HCT116 (cell line): Measurements from ENCODE around the gene POLR3H.

Source experiments
- EGR1 ChIP-seq: IDR thresholded peaks from 2 replicates; pipeline ENCODE4 v1.6.1; 2012; ENCODE audit warnings: low read depth
- MAX ChIP-seq: IDR thresholded peaks from 2 replicates; pipeline ENCODE4 v1.6.1; 2012
- POLR2A ChIP-seq: IDR thresholded peaks from 2 replicates; pipeline ENCODE4 v1.7.0; 2011; ENCODE audit warnings: borderline replicate concordance; ENCODE audit not compliant: insufficient read depth, insufficient read length; ENCODE audit errors: extremely low read depth
- POLR2AphosphoS5 ChIP-seq: IDR thresholded peaks from 2 replicates; pipeline ENCODE4 v1.6.1; 2011; ENCODE audit warnings: mild to moderate bottlenecking, low read depth, low read length, moderate library complexity
- ZBTB33 ChIP-seq: IDR thresholded peaks from 2 replicates; pipeline ENCODE4 v1.6.1; 2011; ENCODE audit warnings: mild to moderate bottlenecking, low read length, moderate library complexity; ENCODE audit not compliant: insufficient replicate concordance; ENCODE audit errors: extremely low read depth
- ZFX ChIP-seq: fragments of 450-650 bp; IDR thresholded peaks from 2 replicates; pipeline ENCODE4 v1.6.1; 2017
- TF ChIP-seq, protein P1 (sequence below), 3 experiments: fragments of 200-600 bp in 1 of 3; sonication (generic) in 1 of 3; IDR thresholded peaks in 2 of 3; conservative IDR thresholded peaks in 1 of 3; 2 replicates each; pipeline ENCODE4 v1.5.1; 2012 to 2017; ENCODE audit warnings: low read depth in 2 of 3, low read length in 2 of 3, antibody characterized with exemption in 1 of 3, borderline replicate concordance in 1 of 3, control low read depth in 1 of 3, mild to moderate bottlenecking in 1 of 3, mixed read lengths in 1 of 3, mixed run types in 1 of 3, moderate library complexity in 1 of 3; ENCODE audit not compliant: insufficient read depth in 1 of 3

GRCh38 chr22:41584881-41585280, 40.6 kb upstream of the POLR3H start:
- TF ChIP-seq, protein P1, sequence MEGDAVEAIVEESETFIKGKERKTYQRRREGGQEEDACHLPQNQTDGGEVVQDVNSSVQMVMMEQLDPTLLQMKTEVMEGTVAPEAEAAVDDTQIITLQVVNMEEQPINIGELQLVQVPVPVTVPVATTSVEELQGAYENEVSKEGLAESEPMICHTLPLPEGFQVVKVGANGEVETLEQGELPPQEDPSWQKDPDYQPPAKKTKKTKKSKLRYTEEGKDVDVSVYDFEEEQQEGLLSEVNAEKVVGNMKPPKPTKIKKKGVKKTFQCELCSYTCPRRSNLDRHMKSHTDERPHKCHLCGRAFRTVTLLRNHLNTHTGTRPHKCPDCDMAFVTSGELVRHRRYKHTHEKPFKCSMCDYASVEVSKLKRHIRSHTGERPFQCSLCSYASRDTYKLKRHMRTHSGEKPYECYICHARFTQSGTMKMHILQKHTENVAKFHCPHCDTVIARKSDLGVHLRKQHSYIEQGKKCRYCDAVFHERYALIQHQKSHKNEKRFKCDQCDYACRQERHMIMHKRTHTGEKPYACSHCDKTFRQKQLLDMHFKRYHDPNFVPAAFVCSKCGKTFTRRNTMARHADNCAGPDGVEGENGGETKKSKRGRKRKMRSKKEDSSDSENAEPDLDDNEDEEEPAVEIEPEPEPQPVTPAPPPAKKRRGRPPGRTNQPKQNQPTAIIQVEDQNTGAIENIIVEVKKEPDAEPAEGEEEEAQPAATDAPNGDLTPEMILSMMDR (IDR thresholded peaks at IDR 0.05 in 2 of 3, conservative IDR thresholded peaks at IDR 0.05 in 1 of 3; ENCODE audit: borderline replicate concordance in 1 of 3, insufficient read depth in 1 of 3, low read depth in 2 of 3, low read length in 2 of 3) = no peak
- TF ChIP-seq POLR2A = no peak
- TF ChIP-seq POLR2AphosphoS5 = no peak
- no peak for TF ChIP-seq MAX
- no peak for TF ChIP-seq ZFX
- TF ChIP-seq ZBTB33 = no peak
- no peak for TF ChIP-seq EGR1
